ENCODE data around the gene MRPS25. TPM values are rescaled to one million over a fixed set of nuclear protein-coding genes. Genes with fewer than 3 reads are reported as not detected.

MRPS25 gene
- total RNA-seq, 1 donor from 2014 or later: 60.2 TPM

- H3K4me3 ChIP-seq: no peak overlapping the region
- intact Hi-C loops (cut with DNase I): no loop called here
- no peaks in the 10 kb centered on the region for H3K4me1 ChIP-seq
- peak; percentile 57 for TF ChIP-seq CTCF (IDR thresholded peaks at IDR 0.05)
- H3K9me3 ChIP-seq: no peaks in the 10 kb centered on the region
- no peak overlapping the region for H3K27ac ChIP-seq
- peak; percentile 94 for ATAC-seq
- no peaks in the 10 kb centered on the region for H3K27me3 ChIP-seq
- peaks cover 67% of the 10 kb centered on the region for H3K36me3 ChIP-seq
- DNase-seq: peak; percentile 68
Observed at GRCh38 chr3:15051531-15051930, 13.6 kb downstream of the MRPS25 start.

GRCh38 chr3:15050405-15051092, 14.6 kb downstream of the MRPS25 start:
- H3K27ac ChIP-seq: no peak overlapping the region
- H3K4me3 ChIP-seq: no peak overlapping the region
- H3K9me3 ChIP-seq: no peaks in the 10 kb centered on the region
- no peaks in the 10 kb centered on the region for H3K4me1 ChIP-seq
- H3K27me3 ChIP-seq: no peaks in the 10 kb centered on the region
- H3K36me3 ChIP-seq: peaks cover 77% of the 10 kb centered on the region
- no peak for ATAC-seq
- intact Hi-C loops (cut with DNase I): no loop called here
- TF ChIP-seq CTCF (IDR thresholded peaks at IDR 0.05): no peak
- DNase-seq: no peak

GRCh38 chr3:15049584-15049983, 15.5 kb downstream of the MRPS25 start:
- DNase-seq: no peak
- H3K27me3 ChIP-seq: no peaks in the 10 kb centered on the region
- no peak overlapping the region for H3K27ac ChIP-seq

GRCh38 chr3:15045667-15046066, 19.4 kb downstream of the MRPS25 start:
- DNase-seq: no peak
- Histone ChIP-seq H3K36me3 (peaks cover 97% of the 10 kb centered on the region), H3K27ac (no peak overlapping the region)

More at GRCh38 chr3:15049584-15049983, 15.5 kb downstream of the MRPS25 start:
- no peak for TF ChIP-seq CTCF (IDR thresholded peaks at IDR 0.05)
- ATAC-seq: no peak
- Histone ChIP-seq H3K4me3 (no peak overlapping the region), H3K4me1 (no peaks in the 10 kb centered on the region), H3K36me3 (peaks cover 87% of the 10 kb centered on the region), H3K9me3 (no peaks in the 10 kb centered on the region)
- intact Hi-C loops (cut with DNase I): no loop called here

GRCh38 chr3:15044326-15044725, 20.8 kb downstream of the MRPS25 start:
- Histone ChIP-seq H3K4me3 (no peak overlapping the region), H3K4me1 (no peaks in the 10 kb centered on the region), H3K36me3 (peaks cover 98% of the 10 kb centered on the region), H3K9me3 (no peaks in the 10 kb centered on the region), H3K27ac (no peak overlapping the region), H3K27me3 (no peaks in the 10 kb centered on the region)
- no peak for TF ChIP-seq CTCF (IDR thresholded peaks at IDR 0.05)
- intact Hi-C loops (cut with DNase I): no loop called here
- DNase-seq (no peak), ATAC-seq (no peak)

More at GRCh38 chr3:15045667-15046066, 19.4 kb downstream of the MRPS25 start:
- Histone ChIP-seq H3K4me1 (no peaks in the 10 kb centered on the region), H3K27me3 (no peaks in the 10 kb centered on the region), H3K9me3 (no peaks in the 10 kb centered on the region), H3K4me3 (no peak overlapping the region)
- intact Hi-C loops (cut with DNase I): no loop called here
- TF ChIP-seq CTCF (IDR thresholded peaks at IDR 0.05): no peak
- ATAC-seq: no peak
